Testis (tissue), 2 donors: Measurements from ENCODE around the gene CYB5RL.

Source experiments
- CTCF ChIP-seq, 3 experiments: fragments of 450-650 bp in 2 of 3; fragments of 200-600 bp in 1 of 3; sonication (generic) in 1 of 3; IDR thresholded peaks; one replicate each; pipeline ENCODE4 v1.5.1; 2016 to 2019; ENCODE audit warnings: antibody characterized with exemption in 3 of 3, mild to moderate bottlenecking in 2 of 3, moderate library complexity in 1 of 3
- POLR2A ChIP-seq: fragments of 450-650 bp; IDR thresholded peaks from one replicate; pipeline ENCODE4 v1.6.1; 2017; ENCODE audit warnings: antibody characterized with exemption, mild to moderate bottlenecking, moderate library complexity

GRCh38 chr1:54238353-54239034 lies 38.7 kb upstream of the CYB5RL start:
- no peak for TF ChIP-seq CTCF (IDR thresholded peaks at IDR 0.05)
- no peak for TF ChIP-seq POLR2A
